Gastrocnemius medialis (tissue), 4 donors: ENCODE data around the gene TATDN3.

Experiments used
- CTCF ChIP-seq, 5 experiments: fragments of 450-650 bp in 3 of 5; fragments of 200-600 bp in 2 of 5; sonication (generic) in 2 of 5; IDR thresholded peaks in 4 of 5; conservative IDR thresholded peaks in 1 of 5; 1 replicate in 4 of 5; 2 replicates in 1 of 5; pipeline ENCODE4 v1.5.1; 2016 to 2019; ENCODE audit warnings: antibody characterized with exemption in 5 of 5, mild to moderate bottlenecking in 3 of 5, moderate library complexity in 3 of 5
- POLR2A ChIP-seq, 2 donors: fragments of 450-650 bp; IDR thresholded peaks; one replicate each; pipeline ENCODE4 v1.6.1; 2017; ENCODE audit warnings: antibody characterized with exemption in 2 of 2, mild to moderate bottlenecking in 2 of 2, moderate library complexity in 2 of 2

DNA sequence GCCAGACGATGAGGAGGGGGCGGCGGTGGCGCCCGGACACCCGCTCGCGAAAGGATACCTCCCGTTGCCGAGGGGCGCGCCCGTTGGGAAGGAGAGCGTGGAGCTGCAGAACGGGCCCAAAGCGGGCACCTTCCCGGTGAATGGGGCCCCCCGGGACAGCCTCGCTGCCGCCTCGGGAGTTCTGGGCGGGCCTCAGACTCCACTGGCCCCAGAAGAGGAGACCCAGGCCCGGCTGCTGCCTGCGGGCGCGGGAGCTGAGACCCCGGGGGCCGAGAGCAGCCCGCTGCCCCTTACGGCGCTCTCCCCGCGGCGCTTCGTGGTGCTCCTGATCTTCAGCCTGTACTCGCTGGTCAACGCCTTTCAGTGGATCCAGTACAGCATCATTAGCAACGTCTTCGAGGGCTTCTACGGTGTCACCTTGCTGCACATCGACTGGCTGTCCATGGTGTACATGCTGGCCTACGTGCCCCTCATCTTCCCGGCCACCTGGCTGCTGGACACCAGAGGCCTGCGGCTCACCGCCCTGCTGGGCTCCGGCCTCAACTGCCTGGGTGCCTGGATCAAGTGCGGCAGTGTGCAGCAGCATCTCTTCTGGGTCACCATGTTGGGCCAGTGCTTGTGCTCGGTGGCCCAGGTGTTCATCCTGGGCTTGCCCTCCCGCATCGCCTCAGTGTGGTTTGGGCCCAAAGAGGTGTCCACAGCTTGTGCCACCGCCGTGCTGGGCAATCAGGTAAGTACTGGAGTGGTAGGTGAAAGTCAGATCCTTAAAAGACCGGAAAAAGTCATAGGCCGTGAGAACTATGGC lies 67.0 kb downstream of the TATDN3 start:
- no peak for TF ChIP-seq CTCF (IDR thresholded peaks at IDR 0.05 in 4 of 5, conservative IDR thresholded peaks at IDR 0.05 in 1 of 5)
- no peak for TF ChIP-seq POLR2A (IDR thresholded peaks at IDR 0.05)
